ENCODE measurements around the gene GABRP.

- no peak for TF ChIP-seq CTCF (IDR thresholded peaks at IDR 0.05)
- TF ChIP-seq TCF7L2 (IDR thresholded peaks at IDR 0.05; ENCODE audit: low read depth, low read length): no peak
- no peak for TF ChIP-seq POLR2AphosphoS5 (IDR thresholded peaks at IDR 0.05; ENCODE audit: low read depth, low read length)
Observed at GRCh38 chr5:170751631-170752030, 31.9 kb upstream of the GABRP start.

Data from Panc1 (cell line).